Spleen (tissue), 11 donors: ENCODE results near the gene FRMD4A. TPM values are rescaled to one million over a fixed set of nuclear protein-coding genes. Genes with fewer than 3 reads are reported as not detected.

Experiments
- DNase-seq: peaks from one replicate; pipeline ENCODE4 v3.0.0-alpha.2; 2020
- H3K27ac ChIP-seq, 8 donors: fragments of 200-600 bp; sonication (generic) in 7 of 8; 1 replicate in 4 of 8; 2 replicates in 4 of 8; pipeline versions ENCODE4 v1.5.0 to v1.8.0; 2016 to 2021; ENCODE audit warnings: inconsistent platforms in 4 of 8, mild to moderate bottlenecking in 4 of 8, moderate library complexity in 1 of 8
- H3K27me3 ChIP-seq, 7 donors: fragments of 200-600 bp; sonication (generic) in 6 of 7; replicated peaks in 1 of 7; 1 replicate in 4 of 7; 2 replicates in 3 of 7; pipeline versions ENCODE4 v1.5.0 to v1.8.0; 2016 to 2021; ENCODE audit warnings: inconsistent platforms in 3 of 7, mild to moderate bottlenecking in 1 of 7
- H3K36me3 ChIP-seq, 6 donors: fragments of 200-600 bp; sonication (generic) in 5 of 6; 1 replicate in 4 of 6; 2 replicates in 2 of 6; pipeline versions ENCODE4 v1.5.0 to v1.8.0; 2016 to 2021; ENCODE audit warnings: inconsistent platforms in 2 of 6
- H3K4me1 ChIP-seq, 6 donors: fragments of 200-600 bp; sonication (generic) in 5 of 6; 1 replicate in 3 of 6; 2 replicates in 3 of 6; pipeline versions ENCODE4 v1.5.0 to v1.8.0; 2016 to 2021; ENCODE audit warnings: inconsistent platforms in 3 of 6
- H3K4me3 ChIP-seq, 8 donors: fragments of 200-600 bp; sonication (generic) in 7 of 8; 1 replicate in 4 of 8; 2 replicates in 4 of 8; pipeline versions ENCODE4 v1.5.0 to v1.8.0; 2016 to 2021; ENCODE audit warnings: inconsistent platforms in 4 of 8, mild to moderate bottlenecking in 4 of 8, moderate library complexity in 2 of 8
- H3K9me3 ChIP-seq, 8 donors: fragments of 200-600 bp; sonication (generic) in 7 of 8; 1 replicate in 4 of 8; 2 replicates in 4 of 8; pipeline versions ENCODE4 v1.5.0 to v1.8.0; 2016 to 2021; ENCODE audit warnings: inconsistent platforms in 4 of 8
- CTCF ChIP-seq, 11 experiments: fragments of 200-600 bp in 7 of 11; fragments of 450-650 bp in 4 of 11; sonication (generic) in 4 of 11; IDR thresholded peaks in 8 of 11; conservative IDR thresholded peaks in 3 of 11; 1 replicate in 7 of 11; 2 replicates in 4 of 11; pipeline versions ENCODE4 v1.4.0 to v1.8.0; 2016 to 2021; ENCODE audit warnings: antibody characterized with exemption in 11 of 11, inconsistent platforms in 4 of 11, mild to moderate bottlenecking in 1 of 11
- POLR2A ChIP-seq, 3 donors: fragments of 450-650 bp; IDR thresholded peaks; one replicate each; pipeline ENCODE4 v1.5.1; 2017; ENCODE audit warnings: antibody characterized with exemption in 3 of 3, mild to moderate bottlenecking in 1 of 3
- POLR2AphosphoS5 ChIP-seq, 3 donors: sonication (generic); formaldehyde crosslinking; IDR thresholded peaks; one replicate each; pipeline ENCODE4 v1.5.1; 2017; ENCODE audit warnings: antibody characterized with exemption in 3 of 3
- WGBS, 5 donors: extraction: QIAGEN DNeasy Blood & Tissue Kit in 3 of 5; methylation state at CpG; one replicate each; pipeline versions ENCODE4 v1.1.5 to v1.1.7; 2013 to 2018; 5-methylcytosine and 5-hydroxymethylcytosine counted together
- intact Hi-C: fragments of 100-400 bp; cut with DNase I; formaldehyde crosslinking; loops from one replicate; pipeline ENCODE4 v1.15.0; 2023; ENCODE audit warnings: low total_unique reads
- polyA plus RNA-seq, 3 donors: library from polyadenylated mRNA; stranded (reverse); fragments of 200-250 nt; gene quantifications; one replicate each; pipeline ENCODE4 v1.2.1, GENCODE V29; 2013
- total RNA-seq, 7 donors: library from RNA; depleted of rRNA in 3 of 7; stranded (reverse); fragments of >200 nt in 3 of 7; fragmentation: NEBNext Ultra II Directional in 4 of 7; extraction: Animal tissue kit (Norgen Biotek cat#: 25700) in 4 of 7; gene quantifications; one replicate each; pipeline versions ENCODE4 v1.1.0 to v1.2.1, GENCODE V29; 2016 to 2021
- donor health status: healthy with polysubstance abuse.
- donor health status: DM: no; HTN: no; CAD: no; lungs with moderate emphysema.
- donor health status: DM: no; HTN: no; CAD: no.
- donor health status: Bipolar disorder and iron deficiency.
- donor health status: healthy.
- donor health status: DM: no; HTN: no; CAD: no.
- donor health status: DM: yes; HTN: yes; CAD: no.

The FRMD4A gene
- total and polyA plus RNA-seq, 10 donors, result 9.2 to 141 (median 80.5) TPM

DNA sequence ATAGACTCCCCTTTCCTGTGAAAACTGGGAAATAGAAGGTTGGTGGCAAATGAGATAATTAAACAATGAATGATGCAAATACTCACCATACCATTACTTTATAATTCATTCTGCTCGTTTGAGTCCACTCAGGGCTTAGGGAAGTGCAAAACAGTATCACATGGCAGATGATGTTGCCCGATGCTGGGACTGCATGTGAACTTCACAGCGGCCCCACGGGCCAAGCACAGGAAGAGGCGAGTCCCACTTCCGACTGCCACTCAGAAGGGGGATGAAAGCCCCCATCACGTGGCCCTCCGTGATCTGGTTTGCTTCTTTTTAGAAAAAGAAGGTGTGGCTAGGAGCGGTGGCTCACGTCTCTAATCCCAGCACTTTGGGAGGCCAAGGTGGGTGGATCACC is 672.5 kb downstream of the FRMD4A start:
- peak overlapping the region in 3 of 8 donors; percentile 27 to 58 (median 27) for H3K27ac ChIP-seq
- no peak overlapping the region for H3K4me3 ChIP-seq
- H3K36me3 ChIP-seq, result peaks cover 0 to 90% (median 18%) of the 10 kb centered on the region in 6 donors
- intact Hi-C loops, result no loop called here
- 41 to 58% (median 47%) methylated on average over 10 of the region's 10 CpGs for WGBS, 5 donors
- H3K27me3 ChIP-seq, result no peaks in the 10 kb centered on the region
- peaks cover 0 to 31% (median 20%) of the 10 kb centered on the region in 6 donors for H3K4me1 ChIP-seq
- peak; percentile 25 to 37 (median 26) for TF ChIP-seq POLR2AphosphoS5 (IDR thresholded peaks at IDR 0.05)
- no peak for TF ChIP-seq CTCF (IDR thresholded peaks at IDR 0.05 in 8 of 11, conservative IDR thresholded peaks at IDR 0.05 in 3 of 11)
- no peak for TF ChIP-seq POLR2A (IDR thresholded peaks at IDR 0.05)
- H3K9me3 ChIP-seq, result no peaks in the 10 kb centered on the region
- no peak for DNase-seq

- no peaks in the 10 kb centered on the region for H3K9me3 ChIP-seq
- H3K4me3 ChIP-seq, result no peak overlapping the region
- peaks cover 0 to 90% (median 21%) of the 10 kb centered on the region in 6 donors for H3K36me3 ChIP-seq
- no peak overlapping the region for H3K27ac ChIP-seq
- H3K4me1 ChIP-seq, result peaks cover 0 to 31% (median 20%) of the 10 kb centered on the region in 6 donors
- no peaks in the 10 kb centered on the region for H3K27me3 ChIP-seq
- intact Hi-C loops, result no loop called here
- 95 to 96% (median 96%) methylated on average over 23 to 49 of the region's 49 CpGs for whole genome bisulfite sequencing, 5 donors
- no peak for DNase-seq
- no peak for TF ChIP-seq CTCF (IDR thresholded peaks at IDR 0.05 in 8 of 11, conservative IDR thresholded peaks at IDR 0.05 in 3 of 11)
- TF ChIP-seq POLR2AphosphoS5 (IDR thresholded peaks at IDR 0.05), result peak in 1 of 3 donors; percentile 4
These were observed 673.5 kb downstream of the FRMD4A start for GRCh38 chr10:13657101-13657680.

DNA sequence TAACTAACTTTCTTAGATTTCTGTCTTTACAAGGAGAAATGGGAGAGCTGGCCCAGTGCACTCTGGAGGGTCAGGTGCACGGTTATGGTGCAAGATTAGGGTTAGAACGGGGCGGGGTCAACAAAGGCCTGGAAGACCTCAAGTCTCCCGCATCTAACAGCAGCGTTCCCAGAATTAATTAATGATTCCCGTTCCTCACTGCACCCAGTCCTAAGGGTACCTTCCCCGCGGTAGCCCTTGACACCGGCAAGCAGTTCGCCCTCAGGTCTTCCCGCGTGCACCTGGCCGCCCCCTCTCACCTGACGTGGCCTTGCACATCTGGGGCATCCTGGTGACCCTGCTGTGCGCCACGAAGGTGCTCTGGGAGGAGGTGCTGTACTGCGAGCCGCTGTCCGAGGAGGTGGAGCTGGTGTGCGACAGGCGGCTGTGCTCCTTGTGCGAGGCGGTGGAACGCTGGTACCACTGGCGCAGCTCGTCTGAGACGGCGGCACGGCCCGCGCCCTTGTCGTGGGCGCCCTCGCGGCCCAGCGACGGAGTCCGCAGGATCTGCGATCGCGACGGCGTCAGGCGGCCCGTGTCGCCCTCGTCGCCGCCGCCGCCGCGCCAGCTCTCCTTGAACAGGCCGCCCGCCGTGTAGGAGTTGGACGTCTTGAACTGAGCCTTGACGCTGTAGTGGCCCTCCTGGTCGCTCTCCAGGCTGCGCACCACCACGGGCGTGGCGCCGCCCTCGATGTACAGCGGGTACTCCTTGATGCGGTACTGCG is 674.2 kb downstream of the FRMD4A start:
- Histone ChIP-seq H3K27ac (no peak overlapping the region), H3K36me3 (peaks cover 0 to 90% (median 22%) of the 10 kb centered on the region in 6 donors), H3K27me3 (no peaks in the 10 kb centered on the region), H3K9me3 (no peaks in the 10 kb centered on the region), H3K4me1 (peaks cover 0 to 31% (median 20%) of the 10 kb centered on the region in 6 donors), H3K4me3 (no peak overlapping the region)
- TF ChIP-seq CTCF (IDR thresholded peaks at IDR 0.05 in 8 of 11, conservative IDR thresholded peaks at IDR 0.05 in 3 of 11), result no peak
- no peak for TF ChIP-seq POLR2A (IDR thresholded peaks at IDR 0.05)
- TF ChIP-seq POLR2AphosphoS5 (IDR thresholded peaks at IDR 0.05), result peak; percentile 27 to 70 (median 34)
- intact Hi-C loops, result no loop called here
- 95 to 97% (median 96%) methylated on average over 53 to 68 of the region's 68 CpGs for WGBS, 5 donors
- DNase-seq, result no peak

DNA sequence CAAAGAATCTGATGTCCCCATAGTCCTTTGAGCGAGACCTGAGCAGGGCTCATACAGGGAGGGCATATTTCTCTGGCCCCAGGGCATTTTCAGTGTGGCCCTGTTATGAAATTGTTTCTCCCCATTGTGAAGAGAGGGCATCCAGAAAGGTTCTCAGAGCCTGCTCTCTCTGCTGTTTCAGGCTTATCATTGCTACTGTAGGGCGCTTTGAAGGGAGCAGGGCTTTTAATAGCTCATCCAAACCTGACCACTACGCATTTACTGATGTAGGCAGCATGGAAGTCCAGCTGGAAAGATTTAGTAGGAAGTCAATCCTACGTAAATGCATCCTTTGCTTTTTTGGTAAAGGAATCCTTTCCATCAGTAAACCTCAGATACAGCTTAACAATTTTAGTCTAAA is 675.9 kb downstream of the FRMD4A start:
- 90 to 96% (median 94%) methylated on average over 4 of the region's 4 CpGs for WGBS, 5 donors
- H3K9me3 ChIP-seq, result no peaks in the 10 kb centered on the region
- intact Hi-C loops, result no loop called here
- no peak overlapping the region for H3K4me3 ChIP-seq
- H3K36me3 ChIP-seq, result peaks cover 0 to 98% (median 31%) of the 10 kb centered on the region in 6 donors
- H3K27me3 ChIP-seq, result no peaks in the 10 kb centered on the region
- H3K4me1 ChIP-seq, result peaks cover 0 to 18% (median 14%) of the 10 kb centered on the region in 6 donors
- no peak for DNase-seq
- TF ChIP-seq POLR2A (IDR thresholded peaks at IDR 0.05) (no peak), CTCF (IDR thresholded peaks at IDR 0.05 in 8 of 11, conservative IDR thresholded peaks at IDR 0.05 in 3 of 11) (no peak), POLR2AphosphoS5 (IDR thresholded peaks at IDR 0.05) (no peak)
- no peak overlapping the region for H3K27ac ChIP-seq
